GM12874 (cell line): ENCODE results near the gene KIF5B.

Experiments used
- TF ChIP-seq, protein P1 (sequence below): IDR thresholded peaks from 2 replicates; pipeline ENCODE4 v1.5.1; 2011; ENCODE audit warnings: low read depth, mild to moderate bottlenecking, control low read depth, low read length, moderate library complexity; ENCODE audit not compliant: insufficient read depth

The KIF5B gene

DNA sequence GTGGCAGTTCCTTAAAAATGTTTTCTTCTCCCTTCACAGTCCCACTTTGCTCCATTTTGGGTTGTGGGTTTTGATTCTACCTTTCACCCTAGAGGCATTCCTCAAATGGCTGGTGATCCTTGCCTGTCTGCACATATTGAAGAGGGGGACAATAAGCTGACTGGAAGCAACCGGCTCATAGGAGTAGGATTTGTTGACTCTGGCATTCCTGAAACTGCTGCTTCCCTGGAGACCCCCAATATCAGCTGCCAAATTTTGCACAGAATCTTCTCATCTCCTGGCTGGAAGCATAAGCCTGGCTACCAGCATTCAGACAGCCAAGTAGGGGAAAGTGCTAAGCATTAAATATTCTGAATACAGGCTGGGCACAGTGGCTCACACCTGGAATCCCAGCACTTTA lies 53.7 kb downstream of the KIF5B start:
- TF ChIP-seq, protein P1, sequence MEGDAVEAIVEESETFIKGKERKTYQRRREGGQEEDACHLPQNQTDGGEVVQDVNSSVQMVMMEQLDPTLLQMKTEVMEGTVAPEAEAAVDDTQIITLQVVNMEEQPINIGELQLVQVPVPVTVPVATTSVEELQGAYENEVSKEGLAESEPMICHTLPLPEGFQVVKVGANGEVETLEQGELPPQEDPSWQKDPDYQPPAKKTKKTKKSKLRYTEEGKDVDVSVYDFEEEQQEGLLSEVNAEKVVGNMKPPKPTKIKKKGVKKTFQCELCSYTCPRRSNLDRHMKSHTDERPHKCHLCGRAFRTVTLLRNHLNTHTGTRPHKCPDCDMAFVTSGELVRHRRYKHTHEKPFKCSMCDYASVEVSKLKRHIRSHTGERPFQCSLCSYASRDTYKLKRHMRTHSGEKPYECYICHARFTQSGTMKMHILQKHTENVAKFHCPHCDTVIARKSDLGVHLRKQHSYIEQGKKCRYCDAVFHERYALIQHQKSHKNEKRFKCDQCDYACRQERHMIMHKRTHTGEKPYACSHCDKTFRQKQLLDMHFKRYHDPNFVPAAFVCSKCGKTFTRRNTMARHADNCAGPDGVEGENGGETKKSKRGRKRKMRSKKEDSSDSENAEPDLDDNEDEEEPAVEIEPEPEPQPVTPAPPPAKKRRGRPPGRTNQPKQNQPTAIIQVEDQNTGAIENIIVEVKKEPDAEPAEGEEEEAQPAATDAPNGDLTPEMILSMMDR = no peak

DNA sequence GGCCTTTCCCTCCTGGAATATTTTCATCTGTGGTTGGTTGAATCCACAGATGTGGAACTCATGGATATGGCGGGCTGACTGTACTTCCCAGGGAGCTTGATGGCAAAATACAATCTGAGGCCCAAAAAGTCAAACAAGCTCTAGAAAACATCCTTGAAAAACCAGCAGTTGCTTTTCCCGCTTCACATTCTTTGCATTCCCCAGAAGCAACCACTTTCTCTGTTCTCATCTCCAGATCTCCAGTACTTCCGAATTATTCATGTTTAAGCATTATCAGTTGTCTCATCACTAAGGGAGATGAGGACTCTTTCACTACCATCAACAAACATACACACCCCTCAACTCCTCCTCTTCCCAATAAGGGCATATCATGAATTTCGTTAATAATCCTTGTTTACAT lies 55.3 kb downstream of the KIF5B start:
- TF ChIP-seq, protein P1 = no peak

DNA sequence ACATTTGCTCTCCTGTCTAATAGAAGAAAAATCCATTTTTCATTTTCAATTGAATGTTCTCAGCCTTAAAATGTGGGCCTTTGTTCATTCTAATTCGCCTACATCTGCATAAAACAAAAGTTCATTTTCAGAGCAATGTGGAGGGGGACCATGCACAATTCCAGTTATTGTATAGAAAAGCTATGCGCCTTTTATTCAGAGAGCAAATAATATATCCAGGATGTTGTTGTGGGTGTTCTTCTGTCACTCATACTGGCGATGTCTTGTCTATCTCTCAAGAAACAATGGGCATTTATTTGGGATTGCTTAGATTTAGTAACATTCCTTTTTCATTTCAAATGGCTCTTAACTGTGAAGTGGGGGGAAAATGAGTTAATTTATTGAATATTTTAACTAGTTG lies 56.4 kb downstream of the KIF5B start:
- TF ChIP-seq, protein P1 = no peak

DNA sequence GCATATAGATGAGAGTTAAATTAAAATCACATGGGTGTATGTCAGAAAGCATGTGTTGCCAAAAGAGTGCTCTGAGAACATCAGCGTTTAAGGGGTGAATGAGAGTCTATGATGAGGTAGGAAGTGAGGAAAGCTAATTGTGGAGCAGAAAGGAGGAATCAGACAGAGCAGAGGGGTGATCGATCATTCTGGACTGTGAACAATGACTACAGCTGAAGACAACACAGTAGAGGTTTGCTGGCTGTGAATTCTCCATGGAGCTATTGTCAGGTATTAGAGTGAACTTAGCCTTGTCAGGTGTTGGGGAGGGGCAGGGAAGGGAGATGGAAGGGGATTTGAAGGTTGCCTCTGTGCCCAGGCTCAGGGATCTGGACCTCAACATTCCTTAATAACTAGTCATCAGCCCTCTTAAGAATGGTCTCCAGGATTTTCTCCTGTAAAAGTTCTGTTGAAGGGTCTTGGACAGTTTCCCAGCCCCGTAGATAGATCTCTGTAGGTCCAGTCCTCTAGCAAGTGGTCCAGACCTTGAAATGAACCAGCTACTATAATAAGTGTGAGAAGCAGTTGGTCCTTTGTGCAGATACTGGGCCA lies 57.1 kb downstream of the KIF5B start:
- TF ChIP-seq, protein P1 = no peak

DNA sequence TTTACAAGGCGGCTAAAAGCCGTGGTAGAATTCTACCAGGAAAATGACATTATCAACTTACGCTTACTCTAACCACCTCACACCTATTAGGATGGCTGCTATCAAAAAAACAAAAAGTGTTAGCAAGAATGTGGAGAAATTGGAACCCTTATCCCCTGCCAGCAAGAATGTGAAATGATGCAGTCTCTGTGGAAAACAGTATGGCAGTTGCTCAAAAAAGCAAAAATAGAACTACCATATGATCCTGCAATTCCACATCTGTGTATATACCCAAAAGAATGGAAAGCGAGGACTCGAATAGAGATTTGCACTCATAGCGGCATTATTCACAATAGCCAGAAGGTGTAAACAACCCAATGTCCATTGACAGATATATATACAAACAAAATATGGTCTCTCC lies 61.3 kb downstream of the KIF5B start:
- TF ChIP-seq, protein P1 = no peak

DNA sequence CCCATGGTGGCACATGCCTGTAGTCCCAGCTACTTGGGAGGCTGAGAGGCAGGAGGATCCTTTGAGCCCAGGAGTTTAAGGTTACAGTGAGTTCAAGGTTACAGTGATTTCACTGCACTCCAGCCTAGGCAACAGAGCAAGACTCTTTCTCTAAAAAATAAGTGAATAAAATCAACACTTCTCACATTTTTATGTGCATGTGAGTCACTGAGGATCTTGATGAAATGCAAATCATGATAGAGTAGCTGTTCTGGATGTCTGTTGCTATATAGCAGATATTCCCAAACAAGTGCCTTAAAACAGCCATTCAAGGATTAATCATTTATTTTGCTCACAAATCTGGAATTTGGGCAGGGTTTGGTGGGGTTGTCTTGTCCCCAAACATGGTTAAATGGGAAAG lies 65.3 kb downstream of the KIF5B start:
- TF ChIP-seq, protein P1 = no peak

DNA sequence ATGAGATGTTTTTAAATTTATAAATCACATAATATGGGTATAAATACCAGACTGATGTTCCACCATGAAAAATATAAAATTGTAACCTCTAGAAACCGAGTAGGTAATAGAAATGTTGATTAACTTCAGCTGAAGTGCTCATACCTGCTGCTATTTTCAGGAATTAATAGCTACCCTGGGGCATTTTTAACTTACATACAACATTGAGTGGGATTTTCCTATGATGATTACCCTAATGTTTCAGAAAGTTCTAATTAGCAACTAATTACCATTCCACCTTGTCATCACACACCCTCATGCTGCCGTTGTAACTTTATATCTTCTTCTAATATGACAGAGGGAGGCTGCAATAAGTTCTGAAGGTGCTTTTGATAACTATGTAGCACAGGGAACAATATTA lies 74.1 kb downstream of the KIF5B start:
- TF ChIP-seq, protein P1 = no peak
